HFFc6 (cell line): ENCODE results near the gene NPAS3. TPM values are rescaled to one million over a fixed set of nuclear protein-coding genes. Genes with fewer than 3 reads are reported as not detected.

Experiments used
- DNase-seq: peaks from one replicate; pipeline ENCODE4 v3.0.0-alpha.2; 2018
- H3K27ac Mint-ChIP-seq: 2 replicates; pipeline ENCODE4 v1.8.0; 2020; ENCODE audit warnings: mild to moderate bottlenecking, mixed read lengths
- H3K27me3 Mint-ChIP-seq: 2 replicates; pipeline ENCODE4 v1.8.0; 2021; ENCODE audit warnings: mild to moderate bottlenecking, moderate library complexity, mixed read lengths; ENCODE audit not compliant: insufficient read depth
- H3K36me3 Mint-ChIP-seq: 2 replicates; pipeline ENCODE4 v1.8.0; 2021; ENCODE audit warnings: low read depth, mixed read lengths
- H3K4me1 Mint-ChIP-seq: 2 replicates; pipeline ENCODE4 v1.8.0; 2020; ENCODE audit warnings: low read depth, mixed read lengths
- H3K4me3 Mint-ChIP-seq: 2 replicates; pipeline ENCODE4 v1.8.0; 2020; ENCODE audit warnings: mild to moderate bottlenecking, moderate library complexity, mixed read lengths
- H3K9me3 Mint-ChIP-seq: 2 replicates; pipeline ENCODE4 v1.8.0; 2020; ENCODE audit warnings: mild to moderate bottlenecking, mixed read lengths
- total RNA-seq, 6 experiments: library from RNA; stranded (reverse); fragmentation: NEBNext Ultra II Directional; extraction: Animal tissue kit (Norgen Biotek cat#: 25700); gene quantifications; 2 replicates in 1 of 6; 3 replicates in 5 of 6; pipeline ENCODE4 v1.2.3, GENCODE V29; 2021
- TF ChIP-seq, protein P1 (sequence below): fragments of 200-600 bp; sonication (generic); IDR thresholded peaks from 2 replicates; pipeline ENCODE4 v1.5.0; 2021; ENCODE audit warnings: antibody characterized with exemption, mild to moderate bottlenecking

NPAS3 gene
- total RNA-seq, 6 experiments from 2014 or later = not detected

- Mint-ChIP-seq H3K4me1 (peaks cover 7% of the 10 kb centered on the region; the same call in 1 of the 2 replicates), H3K9me3 (no peaks in the 10 kb centered on the region; the same call in 1 of the 2 replicates), H3K27ac (no peak overlapping the region), H3K4me3 (no peak overlapping the region), H3K27me3 (peaks cover 1% of the 10 kb centered on the region; the same call in 1 of the 2 replicates), H3K36me3 (no peaks in the 10 kb centered on the region)
- no peak for DNase-seq
- TF ChIP-seq, protein P1, sequence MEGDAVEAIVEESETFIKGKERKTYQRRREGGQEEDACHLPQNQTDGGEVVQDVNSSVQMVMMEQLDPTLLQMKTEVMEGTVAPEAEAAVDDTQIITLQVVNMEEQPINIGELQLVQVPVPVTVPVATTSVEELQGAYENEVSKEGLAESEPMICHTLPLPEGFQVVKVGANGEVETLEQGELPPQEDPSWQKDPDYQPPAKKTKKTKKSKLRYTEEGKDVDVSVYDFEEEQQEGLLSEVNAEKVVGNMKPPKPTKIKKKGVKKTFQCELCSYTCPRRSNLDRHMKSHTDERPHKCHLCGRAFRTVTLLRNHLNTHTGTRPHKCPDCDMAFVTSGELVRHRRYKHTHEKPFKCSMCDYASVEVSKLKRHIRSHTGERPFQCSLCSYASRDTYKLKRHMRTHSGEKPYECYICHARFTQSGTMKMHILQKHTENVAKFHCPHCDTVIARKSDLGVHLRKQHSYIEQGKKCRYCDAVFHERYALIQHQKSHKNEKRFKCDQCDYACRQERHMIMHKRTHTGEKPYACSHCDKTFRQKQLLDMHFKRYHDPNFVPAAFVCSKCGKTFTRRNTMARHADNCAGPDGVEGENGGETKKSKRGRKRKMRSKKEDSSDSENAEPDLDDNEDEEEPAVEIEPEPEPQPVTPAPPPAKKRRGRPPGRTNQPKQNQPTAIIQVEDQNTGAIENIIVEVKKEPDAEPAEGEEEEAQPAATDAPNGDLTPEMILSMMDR = no peak
Measured at GRCh38 chr14:33576014-33576413, 637.3 kb downstream of the NPAS3 start.

DNA sequence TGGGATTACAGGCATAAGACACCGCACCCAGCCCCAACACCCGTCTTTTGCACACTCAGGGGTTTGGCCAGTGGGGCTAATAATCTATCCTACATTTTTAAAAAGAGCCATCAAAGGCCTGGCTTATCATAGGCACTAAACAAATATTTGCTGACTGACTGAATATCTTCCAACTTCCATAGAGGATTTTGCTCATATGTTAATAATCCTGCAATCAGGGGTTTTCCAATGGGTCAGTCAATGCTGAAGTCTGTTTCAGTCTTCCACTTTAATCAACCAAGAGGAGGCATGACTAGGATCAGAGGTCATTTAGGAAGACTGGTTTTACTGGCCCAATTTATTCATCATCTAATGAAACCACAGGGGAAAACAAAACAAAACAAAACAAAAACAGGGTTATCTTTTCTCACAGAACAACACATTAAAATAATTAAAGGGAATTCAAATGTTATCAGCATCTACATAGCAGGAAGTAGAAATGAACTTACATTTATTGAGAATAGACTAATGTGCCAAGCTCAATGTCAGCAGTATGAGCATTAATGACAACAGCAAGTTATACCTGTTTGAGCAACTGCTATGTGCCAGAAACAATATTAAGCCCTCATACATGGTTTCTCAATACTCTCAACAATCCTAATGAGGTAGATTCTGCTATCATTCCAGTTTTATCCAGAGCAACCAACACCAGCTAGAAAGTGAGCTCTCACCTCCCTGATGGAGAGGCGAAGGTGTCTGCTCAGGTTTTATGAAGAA is 640.0 kb downstream of the NPAS3 start:
- peaks cover 1% of the 10 kb centered on the region; the same call in 1 of the 2 replicates for H3K4me1 Mint-ChIP-seq
- no peak for DNase-seq
- peaks cover 1% of the 10 kb centered on the region; the same call in 1 of the 2 replicates for H3K27me3 Mint-ChIP-seq
- H3K4me3 Mint-ChIP-seq = no peak overlapping the region
- no peaks in the 10 kb centered on the region; the same call in 1 of the 2 replicates for H3K9me3 Mint-ChIP-seq
- no peaks in the 10 kb centered on the region for H3K36me3 Mint-ChIP-seq
- TF ChIP-seq, protein P1 = no peak
- no peak overlapping the region for H3K27ac Mint-ChIP-seq

GRCh38 chr14:33580231-33580749 is 641.6 kb downstream of the NPAS3 start:
- peaks cover 1% of the 10 kb centered on the region; the same call in 1 of the 2 replicates for H3K27me3 Mint-ChIP-seq
- TF ChIP-seq, protein P1 = no peak
- H3K36me3 Mint-ChIP-seq = no peaks in the 10 kb centered on the region

GRCh38 chr14:33580841-33581240 is 642.2 kb downstream of the NPAS3 start:
- Mint-ChIP-seq H3K4me3 (no peak overlapping the region), H3K27ac (no peak overlapping the region), H3K9me3 (no peaks in the 10 kb centered on the region; the same call in 1 of the 2 replicates), H3K4me1 (no peaks in the 10 kb centered on the region), H3K36me3 (no peaks in the 10 kb centered on the region), H3K27me3 (peaks cover 1% of the 10 kb centered on the region; the same call in 1 of the 2 replicates)
- TF ChIP-seq, protein P1 = no peak
- DNase-seq = no peak

More at GRCh38 chr14:33580231-33580749, 641.6 kb downstream of the NPAS3 start:
- Mint-ChIP-seq H3K27ac (no peak overlapping the region), H3K4me3 (no peak overlapping the region), H3K4me1 (no peaks in the 10 kb centered on the region), H3K9me3 (no peaks in the 10 kb centered on the region; the same call in 1 of the 2 replicates)
- DNase-seq = no peak

GRCh38 chr14:33584697-33585096 is 646.0 kb downstream of the NPAS3 start:
- H3K27ac Mint-ChIP-seq = no peak overlapping the region
- TF ChIP-seq, protein P1 = no peak
- H3K4me3 Mint-ChIP-seq = no peak overlapping the region
- no peak for DNase-seq
- H3K4me1 Mint-ChIP-seq = peaks cover 8% of the 10 kb centered on the region; the same call in 1 of the 2 replicates
- peaks cover 1% of the 10 kb centered on the region; the same call in 1 of the 2 replicates for H3K27me3 Mint-ChIP-seq
- no peaks in the 10 kb centered on the region; the same call in 1 of the 2 replicates for H3K9me3 Mint-ChIP-seq
- H3K36me3 Mint-ChIP-seq = no peaks in the 10 kb centered on the region
